ENCODE measurements around the gene DHRS12.

Gene DHRS12

GRCh38 chr13:51739027-51739764 is 64.8 kb downstream of the DHRS12 start:
- no peak for TF ChIP-seq CTCF (conservative IDR thresholded peaks at IDR 0.05; ENCODE audit: low read depth, low read length)
- no peak for DNase-seq (ENCODE audit: low read depth)
- no peak overlapping the region for H3K4me3 ChIP-seq (ENCODE audit: low read depth, low read length)

GRCh38 chr13:51738226-51738905 is 65.6 kb downstream of the DHRS12 start:
- no peak for DNase-seq (ENCODE audit: low read depth)
- no peak overlapping the region for H3K4me3 ChIP-seq (ENCODE audit: low read depth, low read length)

GRCh38 chr13:51737609-51738008 is 66.4 kb downstream of the DHRS12 start:
- TF ChIP-seq CTCF (conservative IDR thresholded peaks at IDR 0.05; ENCODE audit: low read depth, low read length), result no peak
- DNase-seq (ENCODE audit: low read depth), result no peak
- H3K4me3 ChIP-seq (ENCODE audit: low read depth, low read length), result no peak overlapping the region

More at GRCh38 chr13:51738226-51738905, 65.6 kb downstream of the DHRS12 start:
- no peak for TF ChIP-seq CTCF (conservative IDR thresholded peaks at IDR 0.05; ENCODE audit: low read depth, low read length)

GRCh38 chr13:51734786-51735185 is 69.2 kb downstream of the DHRS12 start:
- no peak overlapping the region for H3K4me3 ChIP-seq (ENCODE audit: low read depth, low read length)
- TF ChIP-seq CTCF (conservative IDR thresholded peaks at IDR 0.05; ENCODE audit: low read depth, low read length), result no peak
- no peak for DNase-seq (ENCODE audit: low read depth)

- H3K4me3 ChIP-seq (ENCODE audit: low read depth, low read length), result no peak overlapping the region
- no peak for DNase-seq (ENCODE audit: low read depth)
- peak; percentile 18 for TF ChIP-seq CTCF (conservative IDR thresholded peaks at IDR 0.05; ENCODE audit: low read depth, low read length)
Observed at GRCh38 chr13:51733374-51734298, 70.3 kb downstream of the DHRS12 start.

GRCh38 chr13:51731759-51732158 is 72.2 kb downstream of the DHRS12 start:
- peak; percentile 80 for DNase-seq (ENCODE audit: low read depth)
- peak; percentile 61 for TF ChIP-seq CTCF (conservative IDR thresholded peaks at IDR 0.05; ENCODE audit: low read depth, low read length)
- no peak overlapping the region for H3K4me3 ChIP-seq (ENCODE audit: low read depth, low read length)

Measured in choroid plexus epithelial cell (primary cell).